HG02885 (cell line): ENCODE data around the gene SLIT1.

ENCODE experiments used
- ATAC-seq: cut with Tn5 transposase; IDR thresholded peaks from one replicate; pipeline ENCODE4 v1.9.1; 2021; ENCODE audit warnings: mild to moderate bottlenecking; ENCODE audit not compliant: unreplicated experiment, poor library complexity

SLIT1 gene

DNA sequence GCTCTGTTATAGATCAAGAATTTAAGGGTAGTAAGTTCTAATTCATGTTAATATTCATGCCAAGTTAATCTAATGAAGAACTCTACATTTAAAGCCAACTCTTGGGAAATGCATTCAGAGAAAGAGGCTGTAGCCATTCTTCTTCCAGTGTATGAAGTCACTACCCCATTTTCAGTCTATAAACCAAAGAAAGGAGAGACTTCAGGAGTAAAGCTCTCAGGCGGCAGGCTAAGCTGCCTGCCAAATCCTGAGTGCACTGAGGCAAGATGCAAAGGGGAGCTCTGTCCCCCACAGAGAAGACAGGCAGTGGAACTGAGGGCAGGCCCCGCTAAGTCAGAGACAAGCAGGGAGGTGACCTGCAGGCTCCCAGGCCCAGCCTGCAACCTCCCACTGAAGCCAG is 41.5 kb downstream of the SLIT1 start:
- ATAC-seq = no peak

DNA sequence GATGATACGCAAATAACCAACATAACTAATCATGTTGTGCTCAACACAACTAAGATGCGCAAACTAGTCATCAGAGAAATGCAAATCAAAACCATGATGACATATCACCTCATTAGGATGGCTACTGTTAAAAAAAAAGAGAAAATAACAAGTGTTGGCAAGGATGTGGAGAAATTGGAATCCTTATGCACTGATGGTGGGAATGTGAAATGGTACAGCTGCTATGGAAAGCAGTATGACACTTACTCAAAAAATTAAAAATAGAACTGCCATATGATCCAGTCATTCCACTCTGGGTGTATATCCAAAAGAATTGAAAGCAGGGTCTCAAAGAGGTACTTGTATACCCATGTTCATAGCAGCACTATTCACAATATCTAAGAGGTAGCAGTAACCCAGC is 42.9 kb downstream of the SLIT1 start:
- ATAC-seq = no peak

DNA sequence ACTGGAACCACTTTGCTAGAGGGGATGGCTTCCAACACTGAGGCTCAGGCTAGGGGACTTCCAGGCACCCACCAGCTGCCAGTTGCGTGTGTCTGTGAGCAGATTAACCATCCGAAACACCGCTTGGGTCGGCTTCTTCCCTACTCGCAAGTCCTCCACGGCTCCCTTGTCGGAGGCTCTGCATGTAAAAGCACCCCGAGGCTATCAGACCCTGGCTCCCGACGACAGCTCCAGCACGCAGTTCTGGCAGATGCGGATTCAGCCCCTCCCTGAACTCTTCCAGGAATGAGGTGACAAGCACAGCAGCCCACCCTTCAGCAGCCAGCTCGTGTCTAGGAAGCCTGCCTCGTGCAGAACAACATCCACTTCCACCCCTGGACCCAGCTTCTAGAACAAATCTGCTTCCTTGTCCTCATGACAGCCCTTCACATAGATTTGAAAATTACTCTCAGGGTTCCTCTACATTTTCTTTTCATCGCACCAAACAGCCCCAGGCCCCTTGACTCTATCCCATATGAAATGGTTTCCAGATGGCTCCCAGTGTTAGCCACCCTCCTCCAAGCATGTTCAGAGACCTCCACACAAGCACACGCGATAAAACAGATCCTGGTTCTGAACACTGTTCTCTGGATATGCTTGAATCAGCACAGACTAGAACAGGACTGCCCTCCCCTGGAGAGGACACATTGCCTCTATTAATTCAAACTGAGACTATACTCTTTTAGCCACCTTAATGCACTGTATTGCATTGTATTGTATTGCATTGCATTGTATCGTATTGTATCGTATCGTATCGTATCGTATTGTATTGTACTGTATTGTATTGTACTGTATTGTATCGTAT is 44.6 kb downstream of the SLIT1 start:
- ATAC-seq = no peak

DNA sequence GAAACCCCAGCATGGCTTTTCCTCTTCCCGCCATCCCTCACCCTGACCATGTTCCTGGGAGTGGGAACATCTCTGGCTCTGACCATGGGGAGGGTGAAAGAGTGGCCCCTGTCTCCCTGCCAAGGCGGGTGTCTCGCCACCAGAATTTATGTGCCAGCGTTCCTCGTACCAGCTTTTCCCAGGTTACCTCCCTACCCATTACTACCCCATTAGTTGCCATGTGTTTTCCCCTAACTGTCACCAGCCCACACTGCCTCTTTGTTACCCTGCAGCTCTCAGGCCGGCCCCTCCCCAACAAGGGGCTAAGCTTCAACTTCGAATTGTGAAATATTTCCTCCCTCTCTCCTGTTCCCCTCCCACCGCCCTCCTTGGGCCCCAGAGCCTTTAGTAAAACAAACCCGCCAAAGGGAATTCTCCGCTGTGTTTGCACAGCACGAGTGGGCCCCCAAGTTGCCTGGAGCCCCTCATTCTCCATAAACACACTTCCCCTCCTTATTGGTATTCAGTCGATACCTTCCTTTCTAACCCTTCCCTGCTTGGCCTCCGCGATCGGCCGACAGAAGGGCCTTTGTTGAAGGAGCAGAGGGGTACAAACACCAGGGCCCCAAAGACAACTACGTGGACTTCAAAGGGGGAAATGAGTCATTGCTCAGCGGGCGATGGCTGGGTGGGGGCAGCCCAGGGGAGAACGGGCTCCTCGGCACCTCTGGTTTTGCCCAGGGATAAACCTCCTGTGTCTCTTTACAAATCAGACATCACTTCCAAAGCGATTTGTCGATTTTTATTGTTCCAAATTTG is 45.5 kb downstream of the SLIT1 start:
- ATAC-seq = no peak

DNA sequence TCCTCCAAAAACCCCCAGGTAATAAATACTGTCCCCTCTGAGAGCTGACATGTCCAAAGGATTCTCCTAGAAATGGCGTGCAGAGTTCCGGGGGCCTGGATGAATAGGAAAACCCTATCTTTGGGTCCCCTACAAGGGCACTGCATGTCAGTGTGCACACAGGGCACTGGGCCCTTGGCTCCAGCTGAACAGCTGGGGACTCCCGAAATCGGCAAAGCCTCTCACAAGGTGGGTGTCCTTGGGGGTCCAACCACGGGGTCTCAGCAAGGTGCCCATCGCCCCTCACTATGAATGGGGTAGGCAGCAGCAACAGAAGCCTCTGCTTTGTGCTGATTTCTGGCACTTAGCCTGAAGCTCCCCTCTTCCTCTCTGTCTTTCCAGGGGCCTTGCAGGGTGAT is 46.1 kb downstream of the SLIT1 start:
- no peak for ATAC-seq

DNA sequence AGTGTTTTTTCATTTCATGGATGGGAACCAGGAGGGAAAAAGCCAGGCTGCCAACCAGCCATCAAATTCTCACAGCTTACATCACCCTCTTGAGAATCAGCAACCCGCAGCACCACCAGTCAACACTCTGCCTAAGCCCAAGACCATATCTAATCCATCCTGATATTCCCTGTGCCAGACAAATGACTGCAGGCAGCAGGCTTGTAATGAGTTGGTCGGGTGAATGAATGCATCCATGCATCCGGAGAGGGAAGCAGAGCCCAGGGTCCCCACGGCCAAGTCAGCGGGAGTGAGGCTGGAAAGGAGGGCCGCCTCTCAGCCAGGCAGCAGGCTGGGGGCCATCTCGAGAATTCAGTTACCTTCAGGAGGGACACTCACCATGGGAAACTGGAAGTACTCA is 46.9 kb downstream of the SLIT1 start:
- no peak for ATAC-seq

DNA sequence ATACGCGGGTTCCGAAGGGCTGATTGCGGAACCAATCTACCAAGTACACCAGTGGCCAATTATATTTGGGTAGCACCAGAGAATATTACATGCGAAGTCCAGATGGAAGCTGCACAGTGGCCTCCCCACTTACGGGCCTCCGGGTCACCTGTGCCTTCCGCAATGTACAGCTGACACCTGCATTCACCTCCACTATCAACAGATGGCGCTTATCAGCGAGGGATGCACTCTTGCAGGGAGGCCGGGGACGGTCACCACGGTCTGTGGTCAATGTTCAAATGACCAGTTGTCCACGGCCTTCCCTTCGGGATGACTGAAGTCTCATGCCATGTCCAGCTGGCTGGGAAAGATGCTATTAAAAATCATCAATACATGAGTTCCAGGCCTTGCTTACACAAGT is 47.6 kb downstream of the SLIT1 start:
- ATAC-seq = no peak

DNA sequence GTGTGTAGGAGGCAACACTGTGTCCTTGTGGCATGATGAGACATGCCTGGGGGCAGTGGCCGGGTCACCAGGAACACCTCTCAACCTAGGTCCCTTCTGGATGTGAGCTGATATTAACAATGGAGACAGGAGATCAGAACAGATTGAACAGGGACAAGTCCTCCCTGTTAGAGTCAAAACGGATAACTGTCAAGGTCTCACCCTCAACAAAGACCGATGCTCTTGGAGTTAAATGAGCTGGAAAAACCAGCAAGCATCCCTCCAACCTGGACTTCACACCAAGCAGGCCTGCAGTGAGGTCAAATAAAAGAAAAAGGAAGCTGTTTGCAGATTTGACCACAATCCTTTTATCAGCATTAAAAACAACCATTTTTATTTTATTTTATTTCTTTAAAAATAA is 49.0 kb downstream of the SLIT1 start:
- no peak for ATAC-seq

DNA sequence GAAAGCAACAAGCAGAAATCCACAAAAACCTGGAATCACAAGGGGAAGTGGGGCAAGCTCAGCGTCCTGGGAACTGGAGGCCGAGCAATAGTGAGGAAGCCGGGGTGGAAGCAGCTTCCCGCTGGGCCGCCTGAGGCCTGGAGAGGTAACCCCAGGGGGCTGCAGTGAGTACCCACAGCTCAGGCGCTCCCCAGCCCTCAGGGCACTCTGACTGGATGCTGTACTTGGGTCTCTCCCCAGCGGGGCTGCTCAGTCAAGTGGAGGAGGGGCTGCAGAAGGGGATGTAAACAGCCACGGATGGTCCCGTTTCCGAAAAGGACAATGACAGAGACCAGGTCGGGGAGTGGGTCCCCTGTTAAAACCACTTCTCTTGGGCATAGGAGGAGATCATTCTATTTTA is 50.3 kb downstream of the SLIT1 start:
- ATAC-seq = no peak

DNA sequence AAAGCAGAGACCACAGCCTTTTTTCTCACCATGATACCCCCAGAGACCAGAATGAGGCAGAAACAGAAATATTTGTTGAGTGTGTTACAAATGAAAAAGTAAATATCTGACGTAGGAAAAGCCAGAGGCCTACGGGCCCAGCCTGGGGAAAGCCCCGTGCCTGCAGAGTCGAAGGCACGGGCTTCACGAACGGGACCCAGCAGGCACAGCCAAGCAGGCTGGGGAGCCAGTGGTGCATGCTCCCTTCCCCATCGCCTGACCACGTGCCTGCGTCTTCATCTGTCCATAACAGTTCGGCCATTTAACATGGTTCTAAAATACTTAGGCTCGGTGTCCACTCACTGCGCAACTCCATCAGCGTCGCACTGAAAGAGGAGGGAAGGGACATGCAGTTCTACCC is 50.8 kb downstream of the SLIT1 start:
- no peak for ATAC-seq

DNA sequence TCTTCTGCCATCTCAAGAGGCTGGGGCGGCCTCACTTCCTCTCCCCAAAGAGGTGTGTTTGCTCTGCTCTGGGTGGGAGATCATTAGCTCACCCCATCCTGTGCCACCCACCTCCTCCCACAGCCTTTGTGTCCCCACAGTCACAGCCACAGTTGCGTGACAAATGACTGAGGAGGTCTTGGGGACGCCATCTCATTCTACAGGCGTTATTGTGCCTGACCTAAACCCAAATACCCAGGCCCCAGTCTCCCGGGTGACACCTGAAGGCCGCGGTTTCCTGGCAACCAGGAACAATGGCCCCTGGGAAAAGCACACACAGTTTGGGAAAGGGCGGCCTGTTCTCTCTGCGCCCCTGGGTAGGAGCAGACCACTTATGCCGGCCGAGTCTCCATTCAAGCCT is 51.6 kb downstream of the SLIT1 start:
- no peak for ATAC-seq

DNA sequence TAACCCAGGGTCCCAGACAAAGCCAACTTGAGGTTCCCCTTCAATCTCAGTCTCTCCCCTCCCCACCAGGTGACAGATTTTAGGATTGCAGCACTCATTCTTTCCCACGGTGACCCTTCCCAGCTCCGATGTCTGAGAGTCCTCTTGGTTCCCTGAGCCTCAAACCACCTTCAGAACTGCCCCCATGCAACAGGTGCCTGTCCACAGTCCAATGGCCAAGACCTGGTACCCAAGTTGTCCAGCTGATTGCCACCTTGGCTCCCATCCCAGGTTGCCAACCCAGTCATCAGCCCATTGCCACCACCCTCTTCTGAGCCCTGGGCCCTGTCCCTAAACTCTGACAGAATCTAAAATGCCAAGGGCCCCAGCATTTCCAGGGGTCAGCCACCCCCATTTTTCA is 53.5 kb downstream of the SLIT1 start:
- ATAC-seq = no peak

DNA sequence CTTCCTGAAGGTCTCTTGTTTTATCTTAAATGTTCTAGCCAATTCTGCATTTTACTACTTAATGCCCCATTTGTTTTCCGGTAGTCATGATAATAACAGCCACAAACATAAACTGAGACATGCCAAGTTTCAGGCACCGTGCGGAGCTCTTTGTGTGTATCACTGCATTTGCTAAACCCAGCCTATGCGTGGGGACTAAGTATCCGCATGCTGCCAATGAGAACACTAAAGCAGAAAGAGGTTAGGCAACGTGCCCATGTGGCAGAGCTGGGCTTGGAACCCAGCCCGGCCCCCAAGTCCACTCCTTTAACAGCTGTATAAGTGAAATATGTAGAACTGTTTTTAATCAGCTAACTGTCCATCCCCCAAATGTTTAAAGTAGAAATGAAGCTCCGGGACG is 54.1 kb downstream of the SLIT1 start:
- no peak for ATAC-seq

DNA sequence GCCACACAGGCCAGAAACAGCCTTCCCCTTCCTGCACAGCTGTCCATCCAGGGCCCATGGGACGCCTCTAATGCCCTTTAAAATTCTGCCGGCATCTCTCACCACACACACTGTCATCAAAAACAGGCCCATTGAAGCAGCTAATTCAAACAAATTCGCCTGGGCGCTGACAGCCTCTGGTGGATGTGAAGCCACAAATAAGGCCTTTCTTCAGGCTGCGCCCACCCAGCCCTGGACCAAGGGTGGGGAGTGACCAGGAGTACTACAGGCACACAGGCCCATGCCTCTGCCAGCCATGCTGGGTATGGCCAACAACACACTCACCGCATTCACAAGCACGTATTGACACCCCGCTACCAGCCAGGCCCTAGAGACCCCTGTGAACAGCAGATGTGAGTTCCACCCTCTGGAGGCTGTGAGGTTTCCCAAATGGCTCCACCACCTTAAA is 54.6 kb downstream of the SLIT1 start:
- ATAC-seq = no peak

DNA sequence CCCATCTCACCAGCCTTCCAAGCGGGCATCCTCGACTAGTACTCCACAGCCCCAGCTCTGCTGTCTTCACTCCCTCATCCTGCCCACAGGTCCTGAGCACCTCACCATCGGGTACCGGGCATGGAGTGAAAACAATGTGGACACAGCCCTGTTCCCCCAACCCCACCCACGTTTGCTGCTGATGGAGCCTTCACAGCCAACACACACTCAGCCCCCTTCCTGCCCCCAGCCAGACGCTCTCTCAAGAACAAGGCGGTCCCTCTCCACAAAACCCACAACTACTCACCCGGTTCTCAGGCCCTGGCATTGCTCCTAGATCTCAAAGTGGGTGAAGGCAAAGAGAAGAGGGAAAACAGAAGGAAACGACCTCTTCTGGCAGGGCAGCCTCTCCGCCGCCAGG is 56.1 kb downstream of the SLIT1 start:
- no peak for ATAC-seq

DNA sequence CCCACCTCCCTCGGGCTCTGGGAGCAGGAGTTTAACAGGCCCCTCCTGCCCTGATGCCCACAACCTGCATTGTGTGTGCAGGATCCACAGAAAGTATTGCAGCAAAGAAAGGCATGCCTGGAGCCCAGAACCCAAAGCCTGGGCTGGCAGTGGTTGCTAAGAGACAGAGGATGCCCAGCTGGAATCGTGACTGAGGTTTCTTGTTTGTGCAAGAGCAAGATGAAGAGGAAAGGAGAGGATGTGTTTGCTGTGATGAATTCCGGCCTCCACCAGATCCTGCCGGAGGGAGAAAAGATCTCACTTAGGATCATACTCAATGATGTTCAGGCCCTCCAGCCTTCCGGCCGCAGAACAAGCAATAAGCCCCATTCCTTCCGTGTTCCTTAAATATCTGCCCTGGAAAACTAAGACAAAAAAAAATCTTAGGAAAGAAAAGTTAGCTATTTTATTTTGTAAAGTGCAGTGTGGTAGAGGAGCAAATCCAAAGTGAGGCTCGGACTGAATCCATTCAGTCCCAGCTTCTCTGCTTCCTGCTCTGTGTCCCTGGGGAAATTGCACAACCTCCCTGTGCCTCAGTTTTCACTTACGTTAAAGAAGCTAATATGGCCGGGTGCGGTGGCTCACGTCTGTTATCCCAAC is 57.1 kb downstream of the SLIT1 start:
- no peak for ATAC-seq

DNA sequence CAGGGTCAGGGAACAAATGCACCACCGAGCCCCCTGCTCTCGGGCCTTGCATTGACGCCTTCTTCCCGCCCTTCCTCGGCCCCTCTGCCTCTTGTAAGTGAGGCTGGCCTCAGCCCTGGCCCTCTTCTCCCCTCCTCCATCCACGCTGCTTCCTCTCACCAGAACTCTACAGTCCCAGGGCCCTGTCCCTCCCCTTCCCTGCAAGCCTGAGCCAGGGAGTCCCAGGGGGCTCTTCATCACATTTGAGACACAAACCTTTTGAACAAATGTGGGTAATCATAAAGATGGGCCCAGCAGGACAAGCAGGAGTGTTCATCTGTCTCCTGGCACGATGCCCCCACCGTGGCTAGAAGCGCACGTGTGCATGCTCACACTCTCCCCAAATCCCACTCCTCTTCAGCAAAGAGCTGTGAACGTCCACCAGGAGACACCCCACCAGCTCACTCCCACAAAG is 57.7 kb downstream of the SLIT1 start:
- no peak for ATAC-seq

DNA sequence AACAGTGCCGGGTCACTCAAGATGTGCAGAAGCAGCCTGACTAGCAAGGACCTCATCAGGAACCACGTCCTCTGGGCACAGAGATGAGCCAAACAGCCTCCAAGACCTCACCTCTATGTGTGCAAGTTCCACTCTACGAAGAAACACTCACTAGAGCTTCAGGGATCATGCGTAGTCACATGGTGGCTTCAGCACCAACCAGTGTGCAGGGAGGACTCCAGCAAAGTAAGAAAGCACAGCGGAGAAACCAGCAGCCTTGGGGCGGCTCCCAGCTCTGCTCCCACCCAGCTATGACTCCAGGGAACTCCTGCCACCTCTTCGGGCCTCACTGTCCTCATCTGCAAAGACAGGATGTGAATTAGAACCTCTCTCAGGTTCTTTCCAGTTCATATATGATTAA is 58.2 kb downstream of the SLIT1 start:
- ATAC-seq = no peak

DNA sequence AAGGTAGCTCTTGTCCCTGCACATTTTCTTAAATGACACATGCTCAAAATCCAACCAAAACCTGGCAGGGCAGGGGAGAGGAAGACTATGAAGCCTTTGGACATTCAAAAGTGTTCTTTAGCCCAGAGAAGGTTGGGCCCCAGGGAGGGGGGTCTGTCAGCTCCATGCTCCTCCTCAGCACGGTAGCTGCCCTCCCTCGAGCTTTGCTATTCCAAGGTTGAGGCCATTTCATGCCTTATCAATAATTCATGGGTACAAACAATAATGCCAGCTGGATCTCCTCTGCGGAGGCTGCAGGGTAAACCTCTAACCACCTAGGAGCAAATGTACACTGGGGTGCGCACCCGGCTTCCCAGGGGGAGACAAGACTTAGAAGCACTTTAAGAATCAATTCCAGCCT is 61.5 kb downstream of the SLIT1 start:
- no peak for ATAC-seq

DNA sequence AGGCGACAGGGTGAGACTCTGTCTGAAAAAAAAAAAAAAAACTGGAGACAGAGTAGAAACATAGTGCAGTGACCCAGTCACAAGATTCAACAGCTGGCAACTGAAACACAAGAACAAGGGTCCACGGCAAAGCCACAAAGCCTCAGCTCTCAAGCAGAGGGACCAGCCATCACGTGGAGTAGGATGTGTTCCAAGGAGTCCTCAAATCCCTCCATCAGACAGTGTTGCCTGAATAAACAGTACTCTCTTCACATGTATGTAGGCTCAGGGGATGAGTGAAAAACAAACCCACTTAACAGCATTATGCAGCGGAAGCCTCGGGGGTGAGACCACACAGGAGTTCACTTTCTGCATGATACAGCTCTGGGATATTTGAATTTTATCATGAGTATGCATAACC is 62.0 kb downstream of the SLIT1 start:
- ATAC-seq = no peak

DNA sequence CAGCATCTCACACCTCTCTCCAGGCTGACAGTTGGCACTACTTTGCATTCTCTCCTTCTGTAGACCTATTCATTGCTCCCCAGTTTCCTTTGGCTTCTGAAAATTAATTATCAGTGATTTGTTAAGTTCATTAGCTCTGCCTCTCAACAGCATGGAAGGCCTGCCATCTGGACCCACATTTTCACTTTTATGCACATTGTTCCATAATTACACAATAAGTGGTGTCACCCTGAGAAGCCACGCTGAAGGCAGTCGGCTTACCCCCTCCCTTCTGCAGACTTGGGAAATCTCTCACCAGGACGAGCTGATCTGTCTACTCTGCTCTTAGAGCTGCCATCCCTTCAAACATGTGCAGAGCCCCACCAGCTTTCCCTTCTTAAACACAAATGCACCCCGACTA is 64.7 kb downstream of the SLIT1 start:
- ATAC-seq = no peak
